ENCODE results near the gene ERRFI1.

ERRFI1 gene

GRCh38 chr1:8028571-8028910 is 2.4 kb upstream of the ERRFI1 start:
- Histone ChIP-seq H3K4me1 (ENCODE audit: insufficient read depth, low read length) (peaks cover 27% of the 10 kb centered on the region), H3K9me3 (ENCODE audit: control insufficient read depth, insufficient read depth, low read length) (no peaks in the 10 kb centered on the region), H3K9ac (ENCODE audit: low read depth, low read length) (no peak overlapping the region), H3K36me3 (ENCODE audit: insufficient read depth, low read length) (no peaks in the 10 kb centered on the region)

GRCh38 chr1:8027748-8028570 is 1.9 kb upstream of the ERRFI1 start:
- Histone ChIP-seq H3K9me3 (ENCODE audit: control insufficient read depth, insufficient read depth, low read length) (no peaks in the 10 kb centered on the region), H3K9ac (ENCODE audit: low read depth, low read length) (peak overlapping the region; percentile 27; the same call in 1 of the 2 replicates), H3K36me3 (ENCODE audit: insufficient read depth, low read length) (no peaks in the 10 kb centered on the region), H3K4me1 (ENCODE audit: insufficient read depth, low read length) (peaks cover 33% of the 10 kb centered on the region)

- Histone ChIP-seq H3K9ac (ENCODE audit: low read depth, low read length) (peak overlapping the region; percentile 46), H3K4me1 (ENCODE audit: insufficient read depth, low read length) (peaks cover 38% of the 10 kb centered on the region), H3K36me3 (ENCODE audit: insufficient read depth, low read length) (no peaks in the 10 kb centered on the region), H3K9me3 (ENCODE audit: control insufficient read depth, insufficient read depth, low read length) (no peaks in the 10 kb centered on the region)
Measured at GRCh38 chr1:8026976-8027747, 1.1 kb upstream of the ERRFI1 start.

DNA sequence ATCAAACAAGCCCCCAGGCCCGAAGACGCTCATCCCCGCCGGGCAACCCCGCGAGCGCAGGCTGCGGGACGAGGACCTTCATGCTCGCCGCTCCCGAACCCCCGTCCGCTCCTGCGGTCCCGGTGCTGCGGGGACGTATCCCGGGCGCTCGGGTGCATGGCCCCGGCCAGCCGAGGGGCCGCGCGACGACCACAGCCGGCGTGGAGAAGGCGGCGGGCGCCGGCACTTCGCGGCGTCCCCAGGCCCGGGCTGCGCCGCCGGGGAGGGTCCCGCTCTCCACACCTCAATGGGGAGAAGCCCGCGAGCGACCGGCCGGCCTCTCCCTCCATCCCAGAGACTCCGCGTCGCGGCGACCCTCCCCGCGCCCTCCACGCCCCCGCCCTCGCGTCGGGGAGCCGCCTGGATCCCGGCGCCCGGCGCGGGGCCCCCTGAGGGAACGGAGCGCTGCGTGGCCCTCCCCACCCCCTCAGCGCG is 401 bp downstream of the ERRFI1 start:
- Histone ChIP-seq H3K9ac (ENCODE audit: low read depth, low read length) (peak overlapping the region; percentile 90), H3K4me1 (ENCODE audit: insufficient read depth, low read length) (peaks cover 44% of the 10 kb centered on the region)

DNA sequence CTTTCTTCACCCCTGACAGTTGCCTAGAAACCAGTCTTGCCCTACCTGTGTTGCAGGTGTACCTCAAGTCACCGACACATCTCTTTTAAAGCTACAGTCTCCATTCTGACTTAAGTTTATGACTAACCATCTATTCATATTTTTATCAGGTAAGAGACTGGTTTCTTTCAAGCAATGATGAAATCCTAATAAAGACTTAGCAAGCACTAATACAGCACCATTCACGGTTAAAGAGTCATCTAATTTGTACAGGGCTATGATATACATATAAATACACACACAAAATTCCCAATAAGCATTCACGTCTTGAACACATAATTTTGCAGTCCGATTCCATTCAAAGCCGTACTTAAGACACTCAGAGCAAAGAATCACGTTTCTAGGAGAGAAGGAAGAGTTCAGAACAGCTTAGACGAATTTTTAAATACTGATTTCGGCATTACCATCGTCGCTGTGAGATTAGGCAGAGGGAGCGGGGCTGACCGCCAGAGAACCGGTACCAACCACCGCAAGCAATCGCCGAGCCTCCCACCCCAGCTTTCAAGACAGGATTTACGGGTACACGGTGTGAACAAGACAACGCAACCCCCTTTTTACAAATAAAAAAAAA is 943 bp downstream of the ERRFI1 start:
- Histone ChIP-seq H3K36me3 (ENCODE audit: insufficient read depth, low read length) (no peaks in the 10 kb centered on the region), H3K9me3 (ENCODE audit: control insufficient read depth, insufficient read depth, low read length) (no peaks in the 10 kb centered on the region), H3K4me1 (ENCODE audit: insufficient read depth, low read length) (peaks cover 46% of the 10 kb centered on the region), H3K9ac (ENCODE audit: low read depth, low read length) (peak overlapping the region; percentile 90)

More for the DNA sequence above, 401 bp downstream of the ERRFI1 start:
- no peaks in the 10 kb centered on the region for H3K9me3 ChIP-seq (ENCODE audit: control insufficient read depth, insufficient read depth, low read length)
- no peaks in the 10 kb centered on the region for H3K36me3 ChIP-seq (ENCODE audit: insufficient read depth, low read length)

- Histone ChIP-seq H3K36me3 (ENCODE audit: insufficient read depth, low read length) (no peaks in the 10 kb centered on the region), H3K4me1 (ENCODE audit: insufficient read depth, low read length) (peaks cover 55% of the 10 kb centered on the region), H3K9ac (ENCODE audit: low read depth, low read length) (peak overlapping the region; percentile 90; the same call in 1 of the 2 replicates), H3K9me3 (ENCODE audit: control insufficient read depth, insufficient read depth, low read length) (no peaks in the 10 kb centered on the region)
Measured at GRCh38 chr1:8024329-8024728, 1.8 kb downstream of the ERRFI1 start.

GRCh38 chr1:8023995-8024313 is 2.2 kb downstream of the ERRFI1 start:
- Histone ChIP-seq H3K9me3 (ENCODE audit: control insufficient read depth, insufficient read depth, low read length) (no peaks in the 10 kb centered on the region), H3K36me3 (ENCODE audit: insufficient read depth, low read length) (no peaks in the 10 kb centered on the region), H3K4me1 (ENCODE audit: insufficient read depth, low read length) (peaks cover 59% of the 10 kb centered on the region), H3K9ac (ENCODE audit: low read depth, low read length) (peak overlapping the region; percentile 90; the same call in 1 of the 2 replicates)

DNA sequence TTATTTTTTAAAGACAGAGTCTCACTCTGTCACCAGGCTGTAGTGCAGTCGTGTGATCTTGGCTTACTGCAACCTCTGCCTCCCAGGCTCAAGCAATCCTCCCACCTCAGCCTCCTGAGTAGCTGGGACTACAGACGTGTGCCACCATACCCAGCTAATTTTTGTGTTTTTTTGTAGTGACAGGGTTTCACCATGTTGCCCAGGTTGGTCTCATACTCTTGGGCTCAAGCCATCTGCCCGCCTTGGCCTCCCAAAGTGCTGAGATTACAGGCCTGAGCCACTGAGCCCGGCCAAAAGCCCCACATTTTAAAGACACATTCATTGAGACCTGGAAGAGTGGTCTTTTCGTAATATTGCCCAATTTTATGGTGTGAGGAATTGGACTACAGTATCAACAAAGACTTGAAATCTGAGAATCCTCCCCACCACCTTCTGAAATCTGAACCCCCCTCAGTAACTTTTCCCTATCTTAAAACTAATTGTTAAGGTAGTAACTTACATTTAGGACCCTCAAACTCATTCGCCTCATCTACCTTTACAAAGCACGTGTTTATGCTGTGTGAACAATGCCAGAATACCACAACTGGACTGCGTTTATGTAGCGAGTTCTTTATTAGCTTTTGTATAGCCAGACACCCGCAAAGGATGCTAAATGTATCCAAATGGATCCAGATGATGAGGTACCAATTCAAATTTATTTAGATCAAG is 2.7 kb downstream of the ERRFI1 start:
- no peaks in the 10 kb centered on the region for H3K36me3 ChIP-seq (ENCODE audit: insufficient read depth, low read length)
- H3K9ac ChIP-seq (ENCODE audit: low read depth, low read length) = peak overlapping the region; percentile 90; the same call in 1 of the 2 replicates
- no peaks in the 10 kb centered on the region for H3K9me3 ChIP-seq (ENCODE audit: control insufficient read depth, insufficient read depth, low read length)
- peaks cover 62% of the 10 kb centered on the region for H3K4me1 ChIP-seq (ENCODE audit: insufficient read depth, low read length)

DNA sequence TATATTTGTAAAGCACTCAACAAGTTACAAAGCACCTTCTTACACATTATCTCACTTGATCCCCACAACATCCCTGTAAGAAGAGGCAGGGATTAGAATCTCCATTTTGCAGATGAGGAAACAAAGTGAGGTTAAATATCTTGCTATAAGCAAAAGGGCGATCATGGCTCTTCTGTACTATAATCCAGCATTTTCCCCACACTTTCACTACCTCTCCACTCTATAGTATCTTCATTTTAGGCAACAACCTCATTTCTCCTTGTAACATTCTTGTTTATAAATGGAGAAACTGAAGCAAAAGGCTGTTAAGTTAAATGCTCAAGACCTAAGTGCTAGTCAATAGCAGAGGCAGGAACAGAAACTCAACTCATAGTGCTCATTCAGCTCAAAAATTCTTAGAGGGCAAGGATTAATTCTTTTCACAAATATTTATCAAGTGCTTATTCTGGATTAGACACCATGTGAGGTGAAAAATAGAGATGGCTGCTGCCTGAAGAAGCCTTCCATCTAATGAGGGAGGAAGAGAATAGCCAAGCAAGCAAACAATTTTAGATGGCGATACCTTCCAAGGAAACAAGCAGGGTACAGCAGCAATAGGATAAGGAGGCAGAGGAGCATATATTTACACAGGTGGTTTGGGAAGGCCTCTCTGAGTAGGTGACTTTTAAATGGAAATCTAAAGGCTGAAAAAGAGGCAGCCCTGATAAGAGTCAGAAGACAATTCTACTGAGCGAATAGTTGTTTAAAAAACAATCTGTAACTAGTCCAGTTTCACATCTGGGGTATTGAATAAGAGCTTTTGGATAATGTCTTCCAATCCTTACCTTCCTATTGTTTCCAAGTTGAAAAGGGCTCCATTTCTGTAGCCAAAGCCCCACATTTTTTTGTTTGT is 3.5 kb downstream of the ERRFI1 start:
- Histone ChIP-seq H3K9ac (ENCODE audit: low read depth, low read length) (peak overlapping the region; percentile 31; the same call in 1 of the 2 replicates), H3K36me3 (ENCODE audit: insufficient read depth, low read length) (no peaks in the 10 kb centered on the region), H3K4me1 (ENCODE audit: insufficient read depth, low read length) (peaks cover 61% of the 10 kb centered on the region)

DNA sequence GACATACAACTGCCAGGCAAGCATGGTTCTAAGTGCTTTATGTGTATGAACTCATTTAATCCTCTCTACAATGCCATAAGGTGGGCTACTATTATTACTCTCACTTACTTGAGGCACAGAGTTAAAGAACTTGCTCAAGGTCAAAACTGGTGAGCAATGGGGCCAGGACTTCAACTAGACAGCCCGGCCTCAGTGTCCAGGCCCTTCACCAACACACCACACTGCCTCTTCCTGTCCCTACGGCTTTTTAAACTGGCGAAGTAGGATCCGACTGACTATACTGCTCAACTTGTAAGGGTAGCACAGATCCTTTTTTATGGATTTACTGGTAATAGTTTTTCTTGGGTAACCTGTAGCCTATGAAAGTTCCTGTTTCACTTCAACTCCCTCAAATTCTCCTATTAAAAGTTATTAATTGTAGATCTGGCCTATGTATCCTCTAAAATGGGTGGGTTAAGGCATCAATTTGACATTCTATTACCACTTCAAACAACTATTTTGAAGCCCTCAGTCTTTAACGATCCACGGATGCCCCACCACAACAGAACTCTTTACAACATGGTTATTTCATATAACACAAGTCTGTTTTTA is 4.3 kb downstream of the ERRFI1 start:
- Histone ChIP-seq H3K36me3 (ENCODE audit: insufficient read depth, low read length) (no peaks in the 10 kb centered on the region), H3K4me1 (ENCODE audit: insufficient read depth, low read length) (peaks cover 60% of the 10 kb centered on the region), H3K9ac (ENCODE audit: low read depth, low read length) (no peak overlapping the region), H3K9me3 (ENCODE audit: control insufficient read depth, insufficient read depth, low read length) (no peaks in the 10 kb centered on the region)

More for the DNA sequence above, 3.5 kb downstream of the ERRFI1 start:
- H3K9me3 ChIP-seq (ENCODE audit: control insufficient read depth, insufficient read depth, low read length) = no peaks in the 10 kb centered on the region

GRCh38 chr1:8020032-8020431 is 6.1 kb downstream of the ERRFI1 start:
- peaks cover 74% of the 10 kb centered on the region for H3K4me1 ChIP-seq (ENCODE audit: insufficient read depth, low read length)
- no peaks in the 10 kb centered on the region for H3K36me3 ChIP-seq (ENCODE audit: insufficient read depth, low read length)
- H3K9me3 ChIP-seq (ENCODE audit: control insufficient read depth, insufficient read depth, low read length) = no peaks in the 10 kb centered on the region
- no peak overlapping the region for H3K9ac ChIP-seq (ENCODE audit: low read depth, low read length)

- no peaks in the 10 kb centered on the region for H3K9me3 ChIP-seq (ENCODE audit: control insufficient read depth, insufficient read depth, low read length)
- peaks cover 5% of the 10 kb centered on the region for H3K36me3 ChIP-seq (ENCODE audit: insufficient read depth, low read length)
- peaks cover 74% of the 10 kb centered on the region for H3K4me1 ChIP-seq (ENCODE audit: insufficient read depth, low read length)
- no peak overlapping the region for H3K9ac ChIP-seq (ENCODE audit: low read depth, low read length)
Measured at GRCh38 chr1:8019229-8019620, 6.9 kb downstream of the ERRFI1 start.
